H9 (cell line): ENCODE results near the gene PABPC3. TPM values are rescaled to one million over a fixed set of nuclear protein-coding genes. Genes with fewer than 3 reads are reported as not detected.

Experiments
- DNase-seq: peaks from one replicate; pipeline ENCODE4 v3.0.0-alpha.2; 2017
- H2AFZ ChIP-seq: one replicate; pipeline ENCODE4 v1.6.1; 2013; ENCODE audit warnings: mild to moderate bottlenecking, low read length, control low read depth, moderate library complexity
- H2AK5ac ChIP-seq: 2 replicates; pipeline ENCODE4 v1.6.1; 2013; ENCODE audit warnings: low read length, control low read depth, mixed read lengths; ENCODE audit not compliant: insufficient read length
- H2BK120ac ChIP-seq: one replicate; pipeline ENCODE4 v1.6.1; 2013; ENCODE audit warnings: low read depth, mild to moderate bottlenecking, low read length, control low read depth, inconsistent platforms; ENCODE audit not compliant: poor library complexity, severe bottlenecking
- H2BK12ac ChIP-seq: 2 replicates; pipeline ENCODE4 v1.6.1; 2013; ENCODE audit warnings: low read length, control low read depth, mixed read lengths, low read depth; ENCODE audit not compliant: insufficient read length
- H2BK15ac ChIP-seq: 2 replicates; pipeline ENCODE4 v1.6.1; 2013; ENCODE audit warnings: low read depth, low read length, control low read depth
- H2BK20ac ChIP-seq: one replicate; pipeline ENCODE4 v1.6.1; 2013; ENCODE audit warnings: low read depth, mild to moderate bottlenecking, low read length, control low read depth, inconsistent platforms; ENCODE audit not compliant: poor library complexity, severe bottlenecking
- H2BK5ac ChIP-seq: 2 replicates; pipeline ENCODE4 v1.6.1; 2013; ENCODE audit warnings: low read length, control low read depth, mixed read lengths; ENCODE audit not compliant: insufficient read length
- H3K14ac ChIP-seq: 2 replicates; pipeline ENCODE4 v1.6.1; 2013; ENCODE audit warnings: low read length, control low read depth; ENCODE audit not compliant: insufficient read depth
- H3K18ac ChIP-seq: 2 replicates; pipeline ENCODE4 v1.6.1; 2013; ENCODE audit warnings: low read depth, mild to moderate bottlenecking, mixed read lengths, low read length, control low read depth; ENCODE audit not compliant: insufficient read length
- H3K23ac ChIP-seq: 2 replicates; pipeline ENCODE4 v1.6.1; 2013; ENCODE audit warnings: low read length, control low read depth, mixed read lengths, low read depth; ENCODE audit not compliant: insufficient read length
- H3K23me2 ChIP-seq: 2 replicates; pipeline ENCODE4 v1.6.1; 2013; ENCODE audit warnings: low read depth, mild to moderate bottlenecking, mixed read lengths, low read length, control low read depth; ENCODE audit not compliant: insufficient read length, poor library complexity, severe bottlenecking
- H3K27ac ChIP-seq: 2 replicates; pipeline ENCODE4 v1.5.1; 2013; ENCODE audit warnings: low read length, control low read depth, mixed read lengths, low read depth; ENCODE audit not compliant: insufficient read length
- H3K27me3 ChIP-seq: 2 replicates; pipeline ENCODE4 v1.6.1; 2013; ENCODE audit warnings: low read length, control low read depth, inconsistent platforms; ENCODE audit not compliant: insufficient read depth
- H3K4ac ChIP-seq: 2 replicates; pipeline ENCODE4 v1.6.1; 2013; ENCODE audit warnings: low read depth, mild to moderate bottlenecking, control low read depth, inconsistent platforms, low read length, moderate library complexity
- H3K4me1 ChIP-seq: 2 replicates; pipeline ENCODE4 v1.6.1; 2013; ENCODE audit warnings: low read length, control low read depth, inconsistent platforms; ENCODE audit not compliant: insufficient read depth
- H3K4me2 ChIP-seq: 2 replicates; pipeline ENCODE4 v1.6.1; 2013; ENCODE audit warnings: low read length, control low read depth, mixed read lengths; ENCODE audit not compliant: insufficient read length, insufficient read depth
- H3K56ac ChIP-seq: 2 replicates; pipeline ENCODE4 v1.6.1; 2013; ENCODE audit warnings: low read depth, mild to moderate bottlenecking, mixed read lengths, low read length, control low read depth; ENCODE audit not compliant: insufficient read length
- H3K79me1 ChIP-seq: 2 replicates; pipeline ENCODE4 v1.6.1; 2013; ENCODE audit warnings: low read depth, mild to moderate bottlenecking, moderate library complexity, low read length, control low read depth, inconsistent platforms; ENCODE audit not compliant: insufficient read depth, poor library complexity, severe bottlenecking
- H3K79me2 ChIP-seq: 2 replicates; pipeline ENCODE4 v1.6.1; 2013; ENCODE audit warnings: low read length, control low read depth, inconsistent platforms; ENCODE audit not compliant: insufficient read depth
- H3K9ac ChIP-seq: 2 replicates; pipeline ENCODE4 v1.6.1; 2013; ENCODE audit warnings: low read length, control low read depth, mixed read lengths; ENCODE audit not compliant: insufficient read length; ENCODE audit errors: extremely low read depth
- H3K9me3 ChIP-seq: one replicate; pipeline ENCODE4 v1.6.1; 2013; ENCODE audit warnings: low read depth, low read length, inconsistent platforms; ENCODE audit not compliant: control insufficient read depth
- H3T11ph ChIP-seq: one replicate; pipeline ENCODE4 v1.6.1; 2013; ENCODE audit warnings: mild to moderate bottlenecking, low read length, control low read depth, inconsistent platforms
- H4K20me1 ChIP-seq: one replicate; pipeline ENCODE4 v1.6.1; 2013; ENCODE audit not compliant: control insufficient read depth, insufficient read length, insufficient read depth
- H4K5ac ChIP-seq: 2 replicates; pipeline ENCODE4 v1.6.1; 2013; ENCODE audit warnings: low read depth, mild to moderate bottlenecking, mixed read lengths, low read length, control low read depth; ENCODE audit not compliant: insufficient read length
- H4K8ac ChIP-seq: replicated peaks from 2 replicates; pipeline ENCODE4 v1.6.1; 2013; ENCODE audit warnings: low read length, control low read depth, mixed read lengths, low read depth; ENCODE audit not compliant: insufficient read length
- H4K91ac ChIP-seq: 2 replicates; pipeline ENCODE4 v1.6.1; 2013; ENCODE audit warnings: low read depth, mild to moderate bottlenecking, moderate library complexity, mixed read lengths, low read length, control low read depth; ENCODE audit not compliant: insufficient read length
- H3K27ac Mint-ChIP-seq, 3 experiments: 2 replicates in 2 of 3; 3 replicates in 1 of 3; pipeline ENCODE4 v1.8.0; 2020 to 2021; ENCODE audit warnings: mixed read lengths in 3 of 3, mild to moderate bottlenecking in 1 of 3, moderate library complexity in 1 of 3
- H3K27me3 Mint-ChIP-seq: 2 replicates; pipeline ENCODE4 v1.8.0; 2021; ENCODE audit warnings: low read depth, mild to moderate bottlenecking, moderate library complexity, mixed read lengths
- H3K36me3 Mint-ChIP-seq, 3 experiments: 2 replicates in 2 of 3; 3 replicates in 1 of 3; pipeline ENCODE4 v1.8.0; 2020 to 2021; ENCODE audit warnings: low read depth in 3 of 3, mixed read lengths in 3 of 3; ENCODE audit not compliant: insufficient read depth in 1 of 3
- H3K4me1 Mint-ChIP-seq, 2 experiments: 2 replicates each; pipeline ENCODE4 v1.8.0; 2020; ENCODE audit warnings: mixed read lengths in 2 of 2
- H3K4me3 Mint-ChIP-seq, 2 experiments: 2 replicates in 1 of 2; 3 replicates in 1 of 2; pipeline ENCODE4 v1.8.0; 2020 to 2021; ENCODE audit warnings: mild to moderate bottlenecking in 2 of 2, mixed read lengths in 2 of 2, moderate library complexity in 1 of 2
- H3K9me3 Mint-ChIP-seq, 2 experiments: 2 replicates in 1 of 2; 3 replicates in 1 of 2; pipeline ENCODE4 v1.8.0; 2020; ENCODE audit warnings: mild to moderate bottlenecking in 2 of 2, mixed read lengths in 2 of 2, moderate library complexity in 1 of 2
- whole genome bisulfite sequencing: extraction: QIAGEN DNeasy Blood & Tissue Kit; methylation state at CpG from one replicate; pipeline ENCODE4 v1.1.7; 2013; ENCODE audit warnings: missing lambda C conversion rate, low lambda C conversion rate, mixed read lengths; ENCODE audit not compliant: insufficient read length; ENCODE audit errors: extremely low coverage; 5-methylcytosine and 5-hydroxymethylcytosine counted together
- total RNA-seq: library from RNA; stranded (reverse); gene quantifications from 2 replicates; pipeline ENCODE4 v1.2.1, GENCODE V29; 2021
- TF ChIP-seq, protein P1 (sequence below): fragments of 200-600 bp; sonication (generic); conservative IDR thresholded peaks from 3 replicates; pipeline ENCODE4 v1.8.0; 2021; ENCODE audit warnings: antibody characterized with exemption, mild to moderate bottlenecking

Gene PABPC3
- total RNA-seq, 1 experiment from 2014 or later = 0.31 TPM

DNA sequence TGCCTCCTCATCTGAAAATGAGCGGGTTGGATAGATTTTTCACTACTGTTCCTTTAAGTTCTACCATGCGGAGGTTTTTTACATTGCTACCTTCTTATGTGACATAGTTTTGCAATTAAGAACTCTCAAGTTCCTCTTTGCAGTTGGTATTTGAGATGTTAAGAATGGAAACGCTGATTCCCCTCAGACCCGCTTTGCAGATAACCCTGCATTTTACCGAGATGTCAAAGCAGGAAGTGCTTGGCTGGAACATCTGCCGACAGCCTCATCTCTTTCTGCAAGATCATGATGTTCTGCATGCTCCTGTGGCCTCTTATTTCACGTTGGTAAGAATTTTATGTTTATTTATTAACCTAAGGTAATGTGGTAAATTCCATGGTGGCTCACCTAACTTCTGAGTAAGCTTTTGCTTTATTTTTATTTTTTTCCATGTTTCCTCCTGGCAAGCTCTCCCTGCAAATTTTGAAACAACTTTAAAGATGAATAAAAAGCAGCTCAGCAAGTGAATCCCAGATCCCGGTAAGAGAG lies 22.5 kb downstream of the PABPC3 start:
- H2BK12ac ChIP-seq = no peak overlapping the region
- Mint-ChIP-seq H3K4me1 (peaks cover 39 to 41% of the 10 kb centered on the region in 2 experiments), H3K36me3 (peaks cover 4 to 22% (median 6%) of the 10 kb centered on the region in 3 experiments), H3K27me3 (peaks cover 3% of the 10 kb centered on the region), H3K27ac (no peak overlapping the region), H3K9me3 (peaks cover 14 to 15% of the 10 kb centered on the region in 2 experiments), H3K4me3 (no peak overlapping the region)
- H3K9me3 ChIP-seq = no peaks in the 10 kb centered on the region
- H3K18ac ChIP-seq = no peak overlapping the region
- TF ChIP-seq, protein P1, sequence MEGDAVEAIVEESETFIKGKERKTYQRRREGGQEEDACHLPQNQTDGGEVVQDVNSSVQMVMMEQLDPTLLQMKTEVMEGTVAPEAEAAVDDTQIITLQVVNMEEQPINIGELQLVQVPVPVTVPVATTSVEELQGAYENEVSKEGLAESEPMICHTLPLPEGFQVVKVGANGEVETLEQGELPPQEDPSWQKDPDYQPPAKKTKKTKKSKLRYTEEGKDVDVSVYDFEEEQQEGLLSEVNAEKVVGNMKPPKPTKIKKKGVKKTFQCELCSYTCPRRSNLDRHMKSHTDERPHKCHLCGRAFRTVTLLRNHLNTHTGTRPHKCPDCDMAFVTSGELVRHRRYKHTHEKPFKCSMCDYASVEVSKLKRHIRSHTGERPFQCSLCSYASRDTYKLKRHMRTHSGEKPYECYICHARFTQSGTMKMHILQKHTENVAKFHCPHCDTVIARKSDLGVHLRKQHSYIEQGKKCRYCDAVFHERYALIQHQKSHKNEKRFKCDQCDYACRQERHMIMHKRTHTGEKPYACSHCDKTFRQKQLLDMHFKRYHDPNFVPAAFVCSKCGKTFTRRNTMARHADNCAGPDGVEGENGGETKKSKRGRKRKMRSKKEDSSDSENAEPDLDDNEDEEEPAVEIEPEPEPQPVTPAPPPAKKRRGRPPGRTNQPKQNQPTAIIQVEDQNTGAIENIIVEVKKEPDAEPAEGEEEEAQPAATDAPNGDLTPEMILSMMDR = no peak
- H3K4me2 ChIP-seq = no peak overlapping the region
- H3T11ph ChIP-seq = no peak overlapping the region
- no peak overlapping the region for H3K4ac ChIP-seq
- no peaks in the 10 kb centered on the region for H3K23me2 ChIP-seq
- no peak for DNase-seq
- no peak overlapping the region for H2AFZ ChIP-seq
- H4K20me1 ChIP-seq = no peaks in the 10 kb centered on the region
- H3K27ac ChIP-seq = no peak overlapping the region
- H3K14ac ChIP-seq = no peak overlapping the region
- H2BK20ac ChIP-seq = no peak overlapping the region
- no peak overlapping the region for H2BK15ac ChIP-seq
- no peak overlapping the region for H3K56ac ChIP-seq
- H4K8ac ChIP-seq = no peak overlapping the region
- no peaks in the 10 kb centered on the region for H3K79me2 ChIP-seq
- no peak overlapping the region for H2AK5ac ChIP-seq
- H4K91ac ChIP-seq = no peak overlapping the region
- H2BK5ac ChIP-seq = no peak overlapping the region
- no peak overlapping the region for H3K9ac ChIP-seq
- no peaks in the 10 kb centered on the region for H3K79me1 ChIP-seq
- no peak overlapping the region for H3K23ac ChIP-seq
- WGBS = no CpG with 5 or more reads among the region's 8 CpGs
- H4K5ac ChIP-seq = no peak overlapping the region
- no peaks in the 10 kb centered on the region; the same call in 1 of the 2 replicates for H3K4me1 ChIP-seq
- no peaks in the 10 kb centered on the region for H3K27me3 ChIP-seq
- no peak overlapping the region for H2BK120ac ChIP-seq
